Activated T-cell treated with anti-CD3 and anti-CD28 coated beads, Interleukin-2, amount 50 U/mL, for 24 hours (primary cell): ENCODE data around the gene APOO.

Experiments
- DNase-seq: peaks from one replicate; pipeline ENCODE4 v3.0.0-alpha.2; 2020
- H3K27ac Mint-ChIP-seq: 2 replicates; pipeline ENCODE4 v1.8.0; 2020; ENCODE audit warnings: mild to moderate bottlenecking, mixed read lengths
- H3K27me3 Mint-ChIP-seq: 2 replicates; pipeline ENCODE4 v1.8.0; 2020; ENCODE audit warnings: mixed read lengths
- H3K36me3 Mint-ChIP-seq: 2 replicates; pipeline ENCODE4 v1.8.0; 2020; ENCODE audit warnings: low read depth, mixed read lengths
- H3K4me1 Mint-ChIP-seq: 2 replicates; pipeline ENCODE4 v1.8.0; 2020; ENCODE audit warnings: low read depth, mixed read lengths
- H3K4me3 Mint-ChIP-seq: 2 replicates; pipeline ENCODE4 v1.8.0; 2020; ENCODE audit warnings: mild to moderate bottlenecking, moderate library complexity, mixed read lengths
- H3K9me3 Mint-ChIP-seq: 2 replicates; pipeline ENCODE4 v1.8.0; 2020; ENCODE audit warnings: mixed read lengths

APOO gene

DNA sequence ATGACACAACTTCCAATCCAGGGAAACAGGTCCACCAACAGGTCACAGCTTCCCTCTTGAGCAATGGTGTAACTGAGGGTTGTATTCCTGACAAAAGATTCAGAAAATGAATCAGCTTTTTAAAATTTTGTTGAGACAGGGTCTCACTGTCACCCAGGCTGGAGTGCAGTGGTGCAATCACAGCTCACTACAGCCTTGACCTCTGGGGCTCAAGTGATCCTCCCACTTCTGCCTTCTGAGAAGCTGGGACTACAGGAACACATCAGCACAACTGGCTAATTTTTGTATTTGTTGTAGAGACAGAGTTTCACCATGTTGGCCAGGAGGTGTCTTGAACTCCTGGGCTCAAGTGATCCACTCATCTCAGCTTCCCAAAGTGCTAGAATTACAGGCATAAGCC is 81.1 kb downstream of the APOO start:
- DNase-seq, result no peak
- H3K36me3 Mint-ChIP-seq, result no peaks in the 10 kb centered on the region
- no peaks in the 10 kb centered on the region for H3K4me1 Mint-ChIP-seq
- no peaks in the 10 kb centered on the region for H3K9me3 Mint-ChIP-seq
- no peak overlapping the region for H3K4me3 Mint-ChIP-seq
- H3K27ac Mint-ChIP-seq, result no peak overlapping the region
- peaks cover 20% of the 10 kb centered on the region for H3K27me3 Mint-ChIP-seq

DNA sequence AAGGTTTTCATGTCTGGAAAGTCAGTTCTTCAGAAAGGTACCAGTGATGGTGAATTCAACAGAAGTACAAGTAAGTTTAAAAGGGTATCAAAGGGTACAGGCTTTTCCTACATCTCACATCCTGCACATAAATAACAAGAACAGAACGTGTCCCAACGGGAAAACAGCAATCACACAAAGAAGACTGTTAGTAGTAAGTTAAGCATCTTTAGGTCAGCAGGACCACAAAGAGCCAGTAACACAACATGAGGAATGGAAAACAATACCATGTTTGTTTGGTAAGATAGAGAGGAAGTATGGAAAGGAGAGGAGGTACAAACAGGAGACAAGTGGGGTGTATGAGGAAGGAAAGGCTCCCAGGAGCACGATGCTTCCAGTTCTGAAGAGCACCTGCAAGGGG is 81.5 kb downstream of the APOO start:
- Mint-ChIP-seq H3K27me3 (peaks cover 20% of the 10 kb centered on the region), H3K4me3 (no peak overlapping the region), H3K36me3 (no peaks in the 10 kb centered on the region), H3K27ac (no peak overlapping the region), H3K4me1 (no peaks in the 10 kb centered on the region), H3K9me3 (no peaks in the 10 kb centered on the region)
- DNase-seq, result no peak

DNA sequence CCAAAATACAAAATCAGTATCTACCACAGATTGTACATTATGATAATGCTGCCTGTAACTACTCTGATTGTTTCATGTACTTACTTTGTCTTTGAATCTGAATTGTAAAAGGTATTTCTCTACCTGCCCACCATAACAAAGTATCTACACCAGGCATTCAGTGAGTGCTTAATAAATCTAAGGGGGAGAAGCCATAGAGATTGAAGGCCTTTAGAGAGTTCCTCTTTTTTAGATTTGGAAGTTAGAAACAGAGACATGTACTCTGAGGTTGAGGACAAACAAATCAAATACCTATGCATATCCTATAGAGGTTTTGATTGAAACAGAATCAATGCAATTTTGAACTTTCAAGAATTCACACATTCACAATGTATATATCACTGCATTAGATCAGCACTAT is 82.1 kb downstream of the APOO start:
- H3K4me1 Mint-ChIP-seq, result no peaks in the 10 kb centered on the region
- DNase-seq, result no peak

DNA sequence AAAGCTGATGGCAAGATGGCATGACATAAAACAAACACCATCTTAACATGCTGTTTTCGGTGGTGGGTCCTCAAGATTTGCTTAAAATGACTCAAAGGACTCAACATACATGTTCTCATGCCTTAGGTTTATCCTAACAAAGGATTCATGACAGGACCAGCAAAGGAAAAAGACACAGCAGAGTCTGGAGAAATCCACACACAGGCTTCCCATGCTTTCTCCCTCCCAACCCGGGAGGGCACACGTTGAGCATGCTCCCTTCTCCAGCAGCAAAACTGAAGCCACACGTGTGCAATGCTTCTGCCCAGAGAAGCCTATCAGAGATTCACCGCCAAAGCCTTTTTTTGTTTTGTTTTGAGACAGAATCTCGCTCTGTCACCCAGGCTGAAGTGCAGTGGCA is 84.9 kb downstream of the APOO start:
- Mint-ChIP-seq H3K36me3 (no peaks in the 10 kb centered on the region), H3K9me3 (no peaks in the 10 kb centered on the region), H3K27ac (no peak overlapping the region), H3K4me3 (no peak overlapping the region), H3K4me1 (no peaks in the 10 kb centered on the region), H3K27me3 (peaks cover 24% of the 10 kb centered on the region)
- no peak for DNase-seq

More for the DNA sequence above, 82.1 kb downstream of the APOO start:
- Mint-ChIP-seq H3K4me3 (no peak overlapping the region), H3K27ac (no peak overlapping the region), H3K36me3 (no peaks in the 10 kb centered on the region), H3K27me3 (peaks cover 20% of the 10 kb centered on the region), H3K9me3 (no peaks in the 10 kb centered on the region)

DNA sequence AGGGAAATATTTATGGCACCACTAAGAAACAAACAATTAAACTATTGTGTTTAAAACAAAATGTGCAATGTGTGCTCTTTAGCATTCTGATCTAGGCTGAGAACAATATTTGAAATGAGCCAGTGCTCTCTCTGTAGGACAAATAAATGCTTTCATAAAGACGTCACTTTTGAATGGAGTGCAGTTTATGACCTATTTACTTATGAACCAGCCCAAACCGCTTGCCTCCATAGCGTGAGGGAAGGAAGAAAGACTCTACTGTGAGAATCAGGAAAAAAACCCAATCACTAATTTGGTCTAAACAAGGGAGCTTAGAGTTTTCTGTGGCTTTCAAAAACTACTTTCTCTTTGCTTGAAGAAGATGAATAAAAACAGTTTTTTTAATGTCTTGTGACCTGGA is 85.3 kb downstream of the APOO start:
- no peak for DNase-seq
- Mint-ChIP-seq H3K36me3 (no peaks in the 10 kb centered on the region), H3K4me1 (no peaks in the 10 kb centered on the region), H3K27ac (no peak overlapping the region), H3K4me3 (no peak overlapping the region), H3K9me3 (no peaks in the 10 kb centered on the region), H3K27me3 (peaks cover 25% of the 10 kb centered on the region)

DNA sequence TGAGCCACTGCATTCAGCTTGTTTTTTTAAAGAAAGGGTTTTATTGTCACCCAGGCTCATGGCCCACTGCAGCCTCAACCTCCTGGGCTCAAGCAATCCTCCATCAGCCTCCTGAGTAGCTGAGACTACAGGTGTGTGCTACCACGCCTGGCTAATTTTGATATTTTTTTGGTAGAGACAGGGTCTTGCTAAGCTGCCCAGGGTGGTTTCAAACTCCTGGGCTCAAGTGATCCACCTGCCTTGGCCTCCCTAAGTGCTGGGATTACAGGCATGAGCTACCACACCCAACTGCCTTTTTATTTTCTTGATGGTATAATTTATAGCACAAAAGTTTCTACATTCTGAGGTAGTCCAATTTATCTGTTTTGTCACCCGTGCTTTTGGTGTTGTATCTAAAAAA is 85.9 kb downstream of the APOO start:
- Mint-ChIP-seq H3K27me3 (peaks cover 29% of the 10 kb centered on the region), H3K4me3 (no peak overlapping the region), H3K36me3 (no peaks in the 10 kb centered on the region), H3K9me3 (no peaks in the 10 kb centered on the region), H3K27ac (no peak overlapping the region), H3K4me1 (no peaks in the 10 kb centered on the region)
- no peak for DNase-seq

DNA sequence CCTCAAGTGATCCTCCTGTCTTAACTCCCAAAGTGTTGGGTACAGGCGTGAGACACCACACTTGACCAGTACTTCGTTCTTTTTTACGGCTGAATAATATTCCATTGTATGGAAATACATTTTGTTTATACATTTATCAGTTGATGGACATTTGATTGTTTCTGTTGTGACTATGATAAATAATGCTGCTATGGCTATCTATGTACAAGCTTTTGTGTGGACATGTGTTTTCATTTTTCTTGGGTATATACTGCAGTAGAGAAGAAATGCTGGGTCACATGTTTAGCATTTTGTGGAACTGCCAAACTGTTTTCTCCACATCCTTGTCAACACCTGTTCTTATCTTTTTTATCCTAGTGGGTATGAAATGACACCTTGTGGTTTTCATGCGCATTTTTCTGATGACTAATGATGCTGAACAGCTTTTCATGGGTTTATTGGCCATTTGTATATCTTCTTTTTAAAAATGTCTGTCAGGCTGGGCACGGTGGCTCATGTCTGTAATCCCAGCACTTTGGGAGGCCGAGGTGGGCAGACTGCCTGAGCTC is 87.4 kb downstream of the APOO start:
- DNase-seq, result no peak
- no peaks in the 10 kb centered on the region for H3K9me3 Mint-ChIP-seq

DNA sequence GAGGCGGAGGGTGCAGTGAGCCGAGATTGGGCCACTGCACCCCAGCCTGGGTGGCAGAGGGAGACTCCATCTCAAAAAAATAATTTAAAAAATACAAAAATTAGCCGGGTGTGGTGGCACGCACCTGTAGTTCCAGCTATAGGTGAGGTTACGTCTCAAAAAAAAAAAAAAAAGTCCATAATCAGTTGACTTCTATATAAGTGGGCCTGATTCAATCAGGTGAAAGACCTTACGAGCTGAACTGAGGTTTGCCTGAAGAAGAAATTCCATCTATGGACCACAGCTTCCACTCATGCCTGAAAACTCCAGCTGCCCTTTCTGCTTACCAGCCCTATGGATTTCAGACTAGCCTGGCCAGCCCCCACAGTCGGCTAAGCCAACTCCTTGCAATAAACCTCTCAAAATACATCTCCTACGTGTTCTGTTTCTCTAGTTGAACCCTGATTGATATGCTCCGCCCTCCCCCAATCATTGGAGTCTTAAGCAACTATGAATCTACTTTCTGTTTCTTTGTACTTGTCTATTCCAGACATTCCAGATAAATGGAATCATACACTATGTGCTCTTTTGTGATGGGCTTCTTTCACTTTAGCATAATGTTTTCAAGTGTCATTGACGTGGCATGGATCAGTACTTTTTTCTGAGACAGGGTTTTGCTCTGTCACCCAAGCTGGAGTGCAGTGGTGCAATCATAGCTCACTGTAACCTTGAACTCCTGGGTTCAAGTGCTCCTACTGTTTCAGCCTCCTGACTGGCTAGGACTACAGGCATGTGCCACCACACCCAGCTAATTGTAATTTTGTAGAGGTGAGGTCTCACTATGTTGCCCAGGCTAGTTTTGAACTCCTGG is 88.1 kb downstream of the APOO start:
- H3K27ac Mint-ChIP-seq, result no peak overlapping the region
- peaks cover 20% of the 10 kb centered on the region for H3K27me3 Mint-ChIP-seq
- no peak for DNase-seq
- H3K4me1 Mint-ChIP-seq, result no peaks in the 10 kb centered on the region
- no peak overlapping the region for H3K4me3 Mint-ChIP-seq
- no peaks in the 10 kb centered on the region for H3K9me3 Mint-ChIP-seq
- no peaks in the 10 kb centered on the region for H3K36me3 Mint-ChIP-seq

More for the DNA sequence above, 87.4 kb downstream of the APOO start:
- Mint-ChIP-seq H3K36me3 (no peaks in the 10 kb centered on the region), H3K4me3 (no peak overlapping the region), H3K27ac (no peak overlapping the region), H3K4me1 (no peaks in the 10 kb centered on the region), H3K27me3 (peaks cover 20% of the 10 kb centered on the region)

DNA sequence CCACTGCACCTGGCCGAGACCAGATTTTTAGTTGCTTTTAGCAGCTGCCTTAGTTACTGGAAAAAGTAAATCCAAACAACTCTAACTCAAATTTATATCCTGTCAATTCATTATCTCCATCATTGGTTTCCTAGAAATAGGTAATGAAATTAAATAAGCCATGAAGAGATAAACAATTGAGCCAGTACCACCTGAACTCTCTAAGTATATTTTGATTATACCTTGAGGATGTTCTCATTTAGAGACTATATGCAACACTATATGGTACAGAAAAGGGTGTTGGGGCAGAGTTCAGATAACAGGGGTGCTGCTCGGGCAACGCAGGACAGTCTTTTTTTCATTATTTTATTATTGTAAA is 89.8 kb downstream of the APOO start:
- no peak overlapping the region for H3K4me3 Mint-ChIP-seq
- no peak overlapping the region for H3K27ac Mint-ChIP-seq
- no peaks in the 10 kb centered on the region for H3K36me3 Mint-ChIP-seq
- H3K4me1 Mint-ChIP-seq, result no peaks in the 10 kb centered on the region
- peaks cover 25% of the 10 kb centered on the region for H3K27me3 Mint-ChIP-seq
- H3K9me3 Mint-ChIP-seq, result peaks cover 3% of the 10 kb centered on the region
- no peak for DNase-seq

DNA sequence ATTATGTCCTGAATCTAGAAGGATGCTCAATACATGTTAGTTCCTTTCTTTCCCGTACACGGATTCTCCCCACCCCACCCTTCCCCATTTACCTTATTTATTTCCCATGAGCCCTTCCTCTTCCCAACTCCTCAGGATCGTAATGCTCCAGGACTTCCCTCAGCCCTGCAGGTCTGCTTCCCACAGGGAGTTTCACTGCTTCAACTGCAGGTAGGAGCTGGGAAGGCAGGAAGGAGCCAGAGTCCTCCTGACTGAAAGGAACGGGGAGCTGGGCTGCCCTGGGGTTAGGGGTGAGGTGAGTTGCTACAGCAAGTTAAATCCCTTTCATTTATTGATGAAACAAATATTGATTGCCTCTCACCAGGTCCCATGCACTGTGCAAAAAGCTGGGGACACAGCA is 91.6 kb downstream of the APOO start:
- Mint-ChIP-seq H3K4me1 (no peaks in the 10 kb centered on the region), H3K9me3 (peaks cover 3% of the 10 kb centered on the region), H3K27ac (no peak overlapping the region), H3K4me3 (no peak overlapping the region), H3K36me3 (no peaks in the 10 kb centered on the region), H3K27me3 (peaks cover 14% of the 10 kb centered on the region)
- no peak for DNase-seq

DNA sequence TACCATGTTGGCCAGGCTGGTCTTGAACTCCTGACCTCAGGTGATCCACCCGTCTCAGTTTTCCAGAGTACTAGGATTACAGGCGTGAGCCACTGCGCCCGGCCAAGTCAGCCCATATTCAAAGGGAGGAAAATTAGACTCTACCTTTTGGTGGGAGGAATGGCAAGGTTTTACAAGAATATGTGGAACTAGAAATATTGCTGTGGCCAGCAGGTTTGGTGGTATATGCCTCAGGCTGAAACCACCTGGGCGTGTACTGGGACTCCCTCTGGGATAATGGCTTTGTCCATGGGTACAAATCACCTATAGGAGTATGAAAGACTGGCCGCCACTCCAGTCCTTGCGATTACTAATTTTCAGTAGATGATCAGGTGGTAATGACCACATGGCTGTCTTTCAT is 92.4 kb downstream of the APOO start:
- H3K4me3 Mint-ChIP-seq, result no peak overlapping the region

DNA sequence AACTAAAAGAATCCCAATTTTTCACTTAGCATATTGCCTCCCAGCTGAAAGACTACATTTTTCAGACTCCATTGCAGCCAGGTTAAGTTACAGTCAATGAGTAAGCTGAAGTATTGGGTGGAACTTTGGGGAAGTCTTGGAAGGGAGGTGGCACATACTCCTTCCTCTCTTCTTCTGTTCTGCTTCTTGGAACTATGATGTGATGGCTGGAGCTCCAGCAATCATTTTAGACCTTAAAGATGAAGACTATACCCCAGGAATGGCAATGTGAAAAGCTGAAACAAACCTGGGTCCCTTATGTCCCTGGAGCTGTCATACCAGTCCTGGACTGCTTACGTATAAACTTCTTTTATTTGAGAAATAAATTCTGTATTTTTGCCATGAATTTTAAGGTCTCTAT is 93.9 kb downstream of the APOO start:
- H3K27ac Mint-ChIP-seq, result no peak overlapping the region
- no peak for DNase-seq
- H3K27me3 Mint-ChIP-seq, result peaks cover 15% of the 10 kb centered on the region
- H3K36me3 Mint-ChIP-seq, result no peaks in the 10 kb centered on the region
- no peak overlapping the region for H3K4me3 Mint-ChIP-seq
- no peaks in the 10 kb centered on the region for H3K4me1 Mint-ChIP-seq
- H3K9me3 Mint-ChIP-seq, result peaks cover 3% of the 10 kb centered on the region

More for the DNA sequence above, 92.4 kb downstream of the APOO start:
- no peaks in the 10 kb centered on the region for H3K36me3 Mint-ChIP-seq
- peaks cover 18% of the 10 kb centered on the region for H3K27me3 Mint-ChIP-seq
- peaks cover 3% of the 10 kb centered on the region for H3K9me3 Mint-ChIP-seq
- H3K27ac Mint-ChIP-seq, result no peak overlapping the region
- no peak for DNase-seq
- H3K4me1 Mint-ChIP-seq, result no peaks in the 10 kb centered on the region

DNA sequence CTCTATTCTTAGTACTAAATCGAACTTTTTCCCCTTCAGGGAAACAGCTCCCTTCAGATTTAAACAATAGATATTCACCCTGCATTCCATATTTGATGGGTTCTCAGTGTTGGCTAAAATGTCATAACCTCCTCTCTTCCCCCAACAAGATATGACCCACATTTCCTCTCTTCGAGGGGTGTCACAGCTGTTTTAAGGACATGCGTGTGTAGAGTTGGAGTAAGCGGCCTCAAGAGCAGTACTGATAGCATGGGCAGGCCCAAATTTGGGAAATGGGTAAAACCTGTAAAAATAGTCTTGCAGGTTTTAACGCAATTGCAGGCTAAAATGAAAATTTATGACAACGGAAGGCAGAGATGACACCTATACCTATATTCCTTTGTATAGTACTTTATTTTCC is 96.1 kb downstream of the APOO start:
- Mint-ChIP-seq H3K4me1 (no peaks in the 10 kb centered on the region), H3K27ac (no peak overlapping the region)

DNA sequence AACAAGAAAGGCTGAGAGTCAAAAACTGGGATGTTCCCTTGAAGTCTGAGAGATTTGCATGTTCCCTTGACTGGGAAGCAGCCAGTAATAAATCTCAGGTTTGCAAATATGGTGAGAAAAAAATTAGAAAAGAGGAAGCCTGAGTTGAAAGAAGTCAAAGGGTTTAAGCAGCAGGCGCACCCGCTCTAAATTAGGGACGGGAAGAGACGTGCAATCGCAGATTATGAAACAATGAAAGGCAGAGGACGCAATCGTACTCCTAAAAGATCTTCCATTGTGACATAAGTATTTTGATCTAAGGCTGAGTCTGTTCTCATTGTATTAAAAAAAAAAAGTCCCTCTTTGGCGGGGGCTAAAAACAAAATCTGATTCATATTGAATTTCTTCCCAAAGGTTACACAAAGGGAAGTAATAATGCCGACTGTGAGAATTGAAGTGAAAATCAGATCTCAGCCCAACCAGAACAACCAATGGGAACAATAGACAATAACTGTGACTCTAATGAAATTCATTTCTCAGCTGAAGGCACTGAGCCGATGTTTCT is 96.6 kb downstream of the APOO start:
- H3K4me3 Mint-ChIP-seq, result no peak overlapping the region
- no peaks in the 10 kb centered on the region for H3K36me3 Mint-ChIP-seq
- no peak overlapping the region for H3K27ac Mint-ChIP-seq
- H3K27me3 Mint-ChIP-seq, result peaks cover 11% of the 10 kb centered on the region
- no peak for DNase-seq
- peaks cover 3% of the 10 kb centered on the region for H3K9me3 Mint-ChIP-seq
- H3K4me1 Mint-ChIP-seq, result no peaks in the 10 kb centered on the region

More for the DNA sequence above, 96.1 kb downstream of the APOO start:
- H3K27me3 Mint-ChIP-seq, result peaks cover 11% of the 10 kb centered on the region
- no peaks in the 10 kb centered on the region for H3K36me3 Mint-ChIP-seq
- DNase-seq, result no peak
- H3K4me3 Mint-ChIP-seq, result no peak overlapping the region
- peaks cover 3% of the 10 kb centered on the region for H3K9me3 Mint-ChIP-seq

DNA sequence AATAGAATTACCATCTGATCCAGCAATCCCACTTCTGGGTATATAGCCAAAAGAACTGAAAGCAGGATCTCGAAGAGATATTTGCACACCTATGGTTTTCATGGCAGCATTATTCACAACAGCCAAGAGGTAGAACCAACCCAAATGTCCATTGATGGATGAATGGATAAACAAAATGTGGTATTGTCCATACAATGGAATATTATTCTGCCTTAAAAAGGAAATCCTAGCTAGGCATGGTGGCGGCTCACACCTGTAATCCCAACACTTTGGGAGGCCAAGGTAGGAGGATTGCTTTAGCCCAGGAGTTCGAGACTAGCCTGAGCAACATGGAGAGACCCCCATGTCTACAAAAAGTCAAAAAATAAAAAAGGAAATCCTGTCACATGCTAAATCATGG is 97.5 kb downstream of the APOO start:
- no peak overlapping the region for H3K4me3 Mint-ChIP-seq
- H3K4me1 Mint-ChIP-seq, result no peaks in the 10 kb centered on the region
- no peak overlapping the region for H3K27ac Mint-ChIP-seq
- peaks cover 14% of the 10 kb centered on the region for H3K27me3 Mint-ChIP-seq
- peaks cover 3% of the 10 kb centered on the region for H3K9me3 Mint-ChIP-seq
- no peak for DNase-seq
- H3K36me3 Mint-ChIP-seq, result no peaks in the 10 kb centered on the region
